Activated T-helper 1 cell treated with Interleukin-2 at 50 U/mL for 16 hours (primary cell): ENCODE data around the gene SIDT1.

ENCODE experiments used
- DNase-seq: peaks from one replicate; pipeline ENCODE4 v3.0.0-alpha.2; 2020; ENCODE audit warnings: low read depth

The SIDT1 gene

GRCh38 chr3:113546414-113546893 is 14.1 kb downstream of the SIDT1 start:
- no peak for DNase-seq

GRCh38 chr3:113548501-113548900 is 16.1 kb downstream of the SIDT1 start:
- no peak for DNase-seq

- DNase-seq: no peak
Measured at GRCh38 chr3:113551820-113552219, 19.5 kb downstream of the SIDT1 start.

GRCh38 chr3:113552851-113553250 is 20.5 kb downstream of the SIDT1 start:
- DNase-seq: no peak

- DNase-seq: no peak
Measured at GRCh38 chr3:113555138-113555537, 22.8 kb downstream of the SIDT1 start.

GRCh38 chr3:113556316-113556945 is 24.1 kb downstream of the SIDT1 start:
- DNase-seq: no peak

- no peak for DNase-seq
Measured at GRCh38 chr3:113556946-113557335, 24.6 kb downstream of the SIDT1 start.

- no peak for DNase-seq
Measured at GRCh38 chr3:113557374-113557773, 25.0 kb downstream of the SIDT1 start.

GRCh38 chr3:113559009-113559408 is 26.7 kb downstream of the SIDT1 start:
- DNase-seq: no peak

- DNase-seq: no peak
Measured at GRCh38 chr3:113560271-113560670, 27.9 kb downstream of the SIDT1 start.

GRCh38 chr3:113560831-113561623 is 28.7 kb downstream of the SIDT1 start:
- no peak for DNase-seq

GRCh38 chr3:113565555-113565954 is 33.2 kb downstream of the SIDT1 start:
- no peak for DNase-seq

- no peak for DNase-seq
Measured at GRCh38 chr3:113570158-113570557, 37.8 kb downstream of the SIDT1 start.

- DNase-seq: no peak
Measured at GRCh38 chr3:113571360-113571759, 39.0 kb downstream of the SIDT1 start.

GRCh38 chr3:113573728-113574127 is 41.4 kb downstream of the SIDT1 start:
- DNase-seq: no peak

GRCh38 chr3:113574213-113574612 is 41.9 kb downstream of the SIDT1 start:
- DNase-seq: no peak

- DNase-seq: no peak
Measured at GRCh38 chr3:113575206-113575605, 42.9 kb downstream of the SIDT1 start.

GRCh38 chr3:113585228-113585627 is 52.9 kb downstream of the SIDT1 start:
- DNase-seq: no peak

- DNase-seq: no peak
Measured at GRCh38 chr3:113585720-113586119, 53.4 kb downstream of the SIDT1 start.

GRCh38 chr3:113588806-113589205 is 56.5 kb downstream of the SIDT1 start:
- no peak for DNase-seq

GRCh38 chr3:113589971-113590370 is 57.6 kb downstream of the SIDT1 start:
- DNase-seq: no peak

GRCh38 chr3:113590983-113591382 is 58.6 kb downstream of the SIDT1 start:
- DNase-seq: no peak

- no peak for DNase-seq
Measured at GRCh38 chr3:113594066-113594465, 61.7 kb downstream of the SIDT1 start.
